ENCODE data around the gene SMURF1. TPM values are rescaled to one million over a fixed set of nuclear protein-coding genes. Genes with fewer than 3 reads are reported as not detected.

SMURF1 gene
- total RNA-seq, 1 donor from 2014 or later: 44.7 TPM

GRCh38 chr7:98994046-98994944 is 149.6 kb downstream of the SMURF1 start:
- Mint-ChIP-seq H3K36me3 (ENCODE audit: low read depth, unreplicated experiment) (peaks cover 28% of the 10 kb centered on the region), H3K27ac (ENCODE audit: unreplicated experiment) (no peak overlapping the region), H3K27me3 (ENCODE audit: low read depth, unreplicated experiment) (no peaks in the 10 kb centered on the region), H3K4me3 (ENCODE audit: unreplicated experiment) (no peak overlapping the region), H3K4me1 (ENCODE audit: low read depth, unreplicated experiment) (no peaks in the 10 kb centered on the region), H3K9me3 (ENCODE audit: unreplicated experiment) (no peaks in the 10 kb centered on the region)
- no peak overlapping the region for H2AFZ ChIP-seq (ENCODE audit: low read depth, low read length)
- TF ChIP-seq CTCF (IDR thresholded peaks at IDR 0.05; ENCODE audit: insufficient read depth, low read depth, low read length) (no peak), EZH2 (IDR thresholded peaks at IDR 0.05; ENCODE audit: insufficient read depth, low read length) (no peak)
- no peak overlapping the region for H3K9ac ChIP-seq (ENCODE audit: low read length)
- H3K36me3 ChIP-seq (ENCODE audit: insufficient read depth, low read length): peaks cover 56% of the 10 kb centered on the region
- DNase-seq (ENCODE audit: low read depth) (no peak), FAIRE-seq (no peak)
- no peaks in the 10 kb centered on the region for H3K9me3 ChIP-seq (ENCODE audit: insufficient read depth, low read depth, low read length)
- no peaks in the 10 kb centered on the region for H3K27me3 ChIP-seq (ENCODE audit: insufficient read depth, low read length)
- no peak overlapping the region for H3K27ac ChIP-seq (ENCODE audit: low read depth, low read length)
- no peaks in the 10 kb centered on the region for H3K4me1 ChIP-seq (ENCODE audit: insufficient read depth, low read length)
- H3K4me3 ChIP-seq (ENCODE audit: insufficient read depth, low read depth, low read length): no peak overlapping the region
- no peak overlapping the region for H3K4me2 ChIP-seq (ENCODE audit: low read length)
- H3K79me2 ChIP-seq (ENCODE audit: insufficient read depth, low read length): no peaks in the 10 kb centered on the region
- H4K20me1 ChIP-seq (ENCODE audit: insufficient read depth, low read length): peaks cover 6% of the 10 kb centered on the region

- Mint-ChIP-seq H3K4me1 (ENCODE audit: low read depth, unreplicated experiment) (no peaks in the 10 kb centered on the region), H3K36me3 (ENCODE audit: low read depth, unreplicated experiment) (peaks cover 31% of the 10 kb centered on the region)
- no peak overlapping the region for H3K27ac ChIP-seq (ENCODE audit: low read depth, low read length)
Measured at GRCh38 chr7:98993024-98993897, 150.6 kb downstream of the SMURF1 start.

More at GRCh38 chr7:98993024-98993897, 150.6 kb downstream of the SMURF1 start:
- Histone ChIP-seq H3K79me2 (ENCODE audit: insufficient read depth, low read length) (no peaks in the 10 kb centered on the region), H3K4me1 (ENCODE audit: insufficient read depth, low read length) (no peaks in the 10 kb centered on the region), H3K4me3 (ENCODE audit: insufficient read depth, low read depth, low read length) (no peak overlapping the region), H4K20me1 (ENCODE audit: insufficient read depth, low read length) (peaks cover 6% of the 10 kb centered on the region), H3K36me3 (ENCODE audit: insufficient read depth, low read length) (peaks cover 60% of the 10 kb centered on the region), H3K9me3 (ENCODE audit: insufficient read depth, low read depth, low read length) (no peaks in the 10 kb centered on the region), H3K9ac (ENCODE audit: low read length) (no peak overlapping the region), H3K4me2 (ENCODE audit: low read length) (no peak overlapping the region), H2AFZ (ENCODE audit: low read depth, low read length) (no peak overlapping the region), H3K27me3 (ENCODE audit: insufficient read depth, low read length) (no peaks in the 10 kb centered on the region)
- no peak for DNase-seq (ENCODE audit: low read depth)
- Mint-ChIP-seq H3K27ac (ENCODE audit: unreplicated experiment) (no peak overlapping the region), H3K4me3 (ENCODE audit: unreplicated experiment) (no peak overlapping the region), H3K27me3 (ENCODE audit: low read depth, unreplicated experiment) (no peaks in the 10 kb centered on the region), H3K9me3 (ENCODE audit: unreplicated experiment) (no peaks in the 10 kb centered on the region)
- no peak for FAIRE-seq
- no peak for TF ChIP-seq EZH2 (IDR thresholded peaks at IDR 0.05; ENCODE audit: insufficient read depth, low read length)
- TF ChIP-seq CTCF (IDR thresholded peaks at IDR 0.05; ENCODE audit: insufficient read depth, low read depth, low read length): no peak
